ENCODE results near the gene WDR45B.

- TF ChIP-seq, protein P1, sequence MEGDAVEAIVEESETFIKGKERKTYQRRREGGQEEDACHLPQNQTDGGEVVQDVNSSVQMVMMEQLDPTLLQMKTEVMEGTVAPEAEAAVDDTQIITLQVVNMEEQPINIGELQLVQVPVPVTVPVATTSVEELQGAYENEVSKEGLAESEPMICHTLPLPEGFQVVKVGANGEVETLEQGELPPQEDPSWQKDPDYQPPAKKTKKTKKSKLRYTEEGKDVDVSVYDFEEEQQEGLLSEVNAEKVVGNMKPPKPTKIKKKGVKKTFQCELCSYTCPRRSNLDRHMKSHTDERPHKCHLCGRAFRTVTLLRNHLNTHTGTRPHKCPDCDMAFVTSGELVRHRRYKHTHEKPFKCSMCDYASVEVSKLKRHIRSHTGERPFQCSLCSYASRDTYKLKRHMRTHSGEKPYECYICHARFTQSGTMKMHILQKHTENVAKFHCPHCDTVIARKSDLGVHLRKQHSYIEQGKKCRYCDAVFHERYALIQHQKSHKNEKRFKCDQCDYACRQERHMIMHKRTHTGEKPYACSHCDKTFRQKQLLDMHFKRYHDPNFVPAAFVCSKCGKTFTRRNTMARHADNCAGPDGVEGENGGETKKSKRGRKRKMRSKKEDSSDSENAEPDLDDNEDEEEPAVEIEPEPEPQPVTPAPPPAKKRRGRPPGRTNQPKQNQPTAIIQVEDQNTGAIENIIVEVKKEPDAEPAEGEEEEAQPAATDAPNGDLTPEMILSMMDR (IDR thresholded peaks at IDR 0.05), result no peak
- no peak for TF ChIP-seq ZFX (IDR thresholded peaks at IDR 0.05; ENCODE audit: borderline replicate concordance)
These were observed 34.1 kb downstream of the WDR45B start for GRCh38 chr17:82614095-82614631.
